Fibroblast of lung (primary cell): ENCODE data around the gene KCNJ10. TPM values are rescaled to one million over a fixed set of nuclear protein-coding genes. Genes with fewer than 3 reads are reported as not detected.
A peak's percentile ranks its signal among the peaks of the same experiment; 100 is the strongest.

ENCODE experiments used
- DNase-seq, 2 donors: peaks; one replicate each; pipeline versions ENCODE4 v3.0.0 to v3.0.0-alpha.2; 2010; ENCODE audit warnings: low read depth in 2 of 2
- H2AFZ ChIP-seq: 2 replicates; pipeline ENCODE4 v1.5.1; 2012; ENCODE audit warnings: low read length, control low read depth, inconsistent platforms
- H3K27ac ChIP-seq: 2 replicates; pipeline ENCODE4 v1.5.1; 2011; ENCODE audit warnings: low read length, control low read depth; ENCODE audit not compliant: insufficient read depth
- H3K27me3 ChIP-seq: 2 replicates; pipeline ENCODE4 v1.5.1; 2011; ENCODE audit warnings: mild to moderate bottlenecking, low read length; ENCODE audit not compliant: control insufficient read depth, insufficient read depth
- H3K36me3 ChIP-seq: 2 replicates; pipeline ENCODE4 v1.5.1; 2011; ENCODE audit warnings: low read length; ENCODE audit not compliant: control insufficient read depth, insufficient read depth
- H3K4me1 ChIP-seq: 2 replicates; pipeline ENCODE4 v1.5.1; 2011; ENCODE audit warnings: low read length; ENCODE audit not compliant: control insufficient read depth, insufficient read depth; ENCODE audit errors: extremely low read depth
- H3K4me2 ChIP-seq: 2 replicates; pipeline ENCODE4 v1.5.1; 2011; ENCODE audit warnings: low read length, control low read depth; ENCODE audit not compliant: insufficient read depth; ENCODE audit errors: extremely low read depth
- H3K4me3 ChIP-seq, 4 experiments: fragments of 200-600 bp in 1 of 4; sonication (generic) in 1 of 4; replicated peaks in 1 of 4; 2 replicates each; pipeline ENCODE4 v1.5.1; 2011 to 2016; ENCODE audit warnings: low read length in 4 of 4, low read depth in 3 of 4, mild to moderate bottlenecking in 3 of 4, control low read depth in 2 of 4, inconsistent platforms in 1 of 4, mixed read lengths in 1 of 4; ENCODE audit not compliant: insufficient read depth in 1 of 4; ENCODE audit errors: control extremely low read depth in 1 of 4
- H3K79me2 ChIP-seq: 2 replicates; pipeline ENCODE4 v1.5.1; 2012; ENCODE audit warnings: mild to moderate bottlenecking, low read length, inconsistent platforms; ENCODE audit not compliant: control insufficient read depth, insufficient read depth
- H3K9ac ChIP-seq: 2 replicates; pipeline ENCODE4 v1.5.1; 2011; ENCODE audit warnings: mild to moderate bottlenecking, low read length, control low read depth; ENCODE audit not compliant: insufficient read depth
- H3K9me3 ChIP-seq: 2 replicates; pipeline ENCODE4 v1.5.1; 2012; ENCODE audit warnings: low read depth, low read length; ENCODE audit not compliant: control insufficient read depth, insufficient read depth
- H4K20me1 ChIP-seq: 2 replicates; pipeline ENCODE4 v1.5.1; 2011; ENCODE audit warnings: low read length; ENCODE audit not compliant: control insufficient read depth, insufficient read depth; ENCODE audit errors: extremely low read depth
- CTCF ChIP-seq, 2 donors: IDR thresholded peaks in 1 of 2; conservative IDR thresholded peaks in 1 of 2; 1 replicate in 1 of 2; 2 replicates in 1 of 2; pipeline ENCODE4 v1.5.1; 2011 to 2012; ENCODE audit warnings: low read length in 2 of 2, control low read depth in 1 of 2, inconsistent platforms in 1 of 2, low read depth in 1 of 2, mild to moderate bottlenecking in 1 of 2
- EZH2 ChIP-seq: IDR thresholded peaks from 2 replicates; pipeline ENCODE4 v1.5.1; 2012; ENCODE audit warnings: low read length, control low read depth, mild to moderate bottlenecking; ENCODE audit errors: missing control alignments
- polyA plus RNA-seq, 2 donors: library from polyadenylated mRNA; depleted of rRNA in 1 of 2; stranded (reverse) in 1 of 2; unstranded in 1 of 2; fragments of >200 nt; gene quantifications; 2 replicates each; pipeline ENCODE4 v1.2.1, GENCODE V29; 2011 to 2012; ENCODE audit warnings: missing spikeins in 1 of 2
- total RNA-seq: library from RNA; depleted of rRNA; stranded (reverse); fragments of >200 nt; gene quantifications from 2 replicates; pipeline ENCODE4 v1.2.1, GENCODE V29; 2014

The KCNJ10 gene
- total and polyA plus RNA-seq, 2 donors (not counting 1 experiment from before 2014, with no cell fraction given), result not detected

- TF ChIP-seq CTCF (conservative IDR thresholded peaks at IDR 0.05 in 1 of 2, IDR thresholded peaks at IDR 0.05 in 1 of 2; ENCODE audit: low read depth in 1 of 2, low read length in 2 of 2), result no peak
- TF ChIP-seq EZH2, result no peak
- DNase-seq, result no peak
Measured at GRCh38 chr1:160097151-160097910, 27.4 kb upstream of the KCNJ10 start.

GRCh38 chr1:160096274-160097116 lies 26.5 kb upstream of the KCNJ10 start:
- Histone ChIP-seq H3K27me3 (no peaks in the 10 kb centered on the region), H3K4me3 (no peak overlapping the region), H3K9me3 (no peaks in the 10 kb centered on the region), H4K20me1 (no peaks in the 10 kb centered on the region), H3K79me2 (no peaks in the 10 kb centered on the region), H3K9ac (no peak overlapping the region), H3K4me1 (peaks cover 7% of the 10 kb centered on the region), H3K4me2 (no peak overlapping the region), H3K27ac (no peak overlapping the region), H3K36me3 (no peaks in the 10 kb centered on the region), H2AFZ (no peak overlapping the region)
- TF ChIP-seq EZH2 (no peak), CTCF (conservative IDR thresholded peaks at IDR 0.05 in 1 of 2, IDR thresholded peaks at IDR 0.05 in 1 of 2; ENCODE audit: low read depth in 1 of 2, low read length in 2 of 2) (no peak)
- DNase-seq, result peak; percentile 14 to 37

More at GRCh38 chr1:160097151-160097910, 27.4 kb upstream of the KCNJ10 start:
- no peaks in the 10 kb centered on the region for H4K20me1 ChIP-seq
- peaks cover 7% of the 10 kb centered on the region for H3K4me1 ChIP-seq
- peaks cover 2% of the 10 kb centered on the region for H3K27me3 ChIP-seq
- H3K36me3 ChIP-seq, result no peaks in the 10 kb centered on the region
- no peaks in the 10 kb centered on the region for H3K79me2 ChIP-seq
- H3K4me2 ChIP-seq, result peak overlapping the region; percentile 90
- no peak overlapping the region for H3K9ac ChIP-seq
- no peaks in the 10 kb centered on the region for H3K9me3 ChIP-seq
- no peak overlapping the region for H2AFZ ChIP-seq
- H3K4me3 ChIP-seq, result peak overlapping the region in 3 of 4 experiments; percentile 52 to 71 (median 64)
- no peak overlapping the region for H3K27ac ChIP-seq

- H3K4me3 ChIP-seq, result no peak overlapping the region
- H3K4me1 ChIP-seq, result peaks cover 5% of the 10 kb centered on the region
- TF ChIP-seq EZH2 (no peak), CTCF (conservative IDR thresholded peaks at IDR 0.05 in 1 of 2, IDR thresholded peaks at IDR 0.05 in 1 of 2; ENCODE audit: low read depth in 1 of 2, low read length in 2 of 2) (no peak)
- H3K27me3 ChIP-seq, result no peaks in the 10 kb centered on the region
- no peak overlapping the region for H3K9ac ChIP-seq
- no peak overlapping the region for H3K27ac ChIP-seq
- no peaks in the 10 kb centered on the region for H3K36me3 ChIP-seq
- H4K20me1 ChIP-seq, result no peaks in the 10 kb centered on the region
- H3K4me2 ChIP-seq, result no peak overlapping the region
- H3K79me2 ChIP-seq, result no peaks in the 10 kb centered on the region
- H3K9me3 ChIP-seq, result no peaks in the 10 kb centered on the region
- DNase-seq, result no peak
- H2AFZ ChIP-seq, result no peak overlapping the region
Measured at GRCh38 chr1:160095382-160096105, 25.6 kb upstream of the KCNJ10 start.
